ENCODE measurements around the gene ZNF846.

ZNF846 gene

GRCh38 chr19:9711815-9712214 is 56.7 kb downstream of the ZNF846 start:
- TF ChIP-seq TAF1 (IDR thresholded peaks at IDR 0.05; ENCODE audit: borderline replicate concordance, insufficient read depth, low read length), result no peak
- no peak for TF ChIP-seq FOXP2 (optimal IDR thresholded peaks at IDR 0.05; ENCODE audit: borderline replicate concordance, extremely low read depth, extremely low read length, insufficient read depth)
- no peak for TF ChIP-seq REST (IDR thresholded peaks at IDR 0.05; ENCODE audit: insufficient read depth in 1 of 2, low read depth in 2 of 2, low read length in 2 of 2)
- TF ChIP-seq POLR2AphosphoS5 (IDR thresholded peaks at IDR 0.05; ENCODE audit: low read depth, low read length), result no peak
- TF ChIP-seq SIN3A (IDR thresholded peaks at IDR 0.05; ENCODE audit: borderline replicate concordance, insufficient read depth, low read length), result no peak

DNA sequence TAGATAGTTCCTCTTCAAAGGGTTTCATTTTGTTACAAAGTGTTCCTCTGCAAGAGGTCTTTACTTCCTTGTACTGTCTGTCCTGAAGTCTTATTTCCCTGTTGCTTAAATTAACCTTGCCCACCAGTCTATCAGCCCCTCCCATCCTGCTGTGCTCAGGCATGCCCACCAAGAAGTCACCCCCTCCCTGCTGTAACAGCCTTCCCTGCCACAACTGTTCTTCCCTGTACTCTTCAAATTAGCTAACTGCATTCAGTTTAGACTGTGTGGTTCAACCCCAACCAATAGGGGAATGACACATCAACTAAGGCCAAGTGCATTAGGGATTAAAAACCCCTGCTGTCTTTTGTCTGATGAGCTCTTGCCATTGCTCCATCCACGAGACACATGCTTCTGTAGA is 59.2 kb downstream of the ZNF846 start:
- TF ChIP-seq FOXP2 (optimal IDR thresholded peaks at IDR 0.05; ENCODE audit: borderline replicate concordance, extremely low read depth, extremely low read length, insufficient read depth) (no peak), POLR2AphosphoS5 (IDR thresholded peaks at IDR 0.05; ENCODE audit: low read depth, low read length) (no peak), SIN3A (IDR thresholded peaks at IDR 0.05; ENCODE audit: borderline replicate concordance, insufficient read depth, low read length) (no peak), REST (IDR thresholded peaks at IDR 0.05; ENCODE audit: insufficient read depth in 1 of 2, low read depth in 2 of 2, low read length in 2 of 2) (no peak), TAF1 (IDR thresholded peaks at IDR 0.05; ENCODE audit: borderline replicate concordance, insufficient read depth, low read length) (no peak)

DNA sequence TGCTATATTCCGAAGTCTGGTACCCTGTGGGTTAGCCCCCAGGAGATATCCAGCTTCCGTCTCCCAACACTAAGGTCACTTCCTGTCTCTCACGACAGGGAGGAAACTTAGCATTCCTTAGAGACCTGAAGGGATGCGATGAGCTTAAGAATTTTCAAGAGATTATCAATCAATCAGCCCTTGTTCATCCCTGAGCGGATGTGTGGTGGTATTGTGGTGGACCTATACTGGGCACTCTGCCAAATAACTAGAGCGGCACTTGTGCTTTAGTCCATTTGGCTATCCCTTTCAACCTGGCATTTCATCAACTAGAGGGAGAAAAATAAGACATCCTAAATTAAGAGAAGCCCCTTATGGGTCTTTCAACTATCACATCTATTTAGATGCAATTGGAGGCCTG is 62.7 kb downstream of the ZNF846 start:
- no peak for TF ChIP-seq SIN3A (IDR thresholded peaks at IDR 0.05; ENCODE audit: borderline replicate concordance, insufficient read depth, low read length)
- TF ChIP-seq TAF1 (IDR thresholded peaks at IDR 0.05; ENCODE audit: borderline replicate concordance, insufficient read depth, low read length), result no peak
- no peak for TF ChIP-seq POLR2AphosphoS5 (IDR thresholded peaks at IDR 0.05; ENCODE audit: low read depth, low read length)
- TF ChIP-seq REST (IDR thresholded peaks at IDR 0.05; ENCODE audit: insufficient read depth in 1 of 2, low read depth in 2 of 2, low read length in 2 of 2), result no peak
- TF ChIP-seq FOXP2 (optimal IDR thresholded peaks at IDR 0.05; ENCODE audit: borderline replicate concordance, extremely low read depth, extremely low read length, insufficient read depth), result no peak

DNA sequence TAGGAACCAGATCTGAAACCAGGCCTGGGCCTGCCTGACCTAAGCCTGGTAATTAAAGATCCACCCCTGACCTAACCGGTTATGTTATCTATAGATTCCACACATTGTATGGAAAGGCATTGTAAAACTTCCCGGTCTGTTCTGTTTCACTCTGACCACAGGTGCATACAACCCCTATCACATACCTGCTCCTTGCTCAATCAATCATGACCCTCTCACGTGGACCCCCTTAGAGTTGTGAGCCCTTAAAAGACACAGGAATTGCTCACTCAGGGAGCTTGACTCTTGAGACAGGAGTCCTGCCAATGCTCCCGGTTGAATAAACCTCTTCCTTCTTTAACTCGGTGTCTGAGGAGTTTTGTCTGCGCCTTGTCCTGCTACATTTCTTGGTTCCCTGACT is 66.4 kb downstream of the ZNF846 start:
- TF ChIP-seq REST (IDR thresholded peaks at IDR 0.05; ENCODE audit: insufficient read depth in 1 of 2, low read depth in 2 of 2, low read length in 2 of 2) (no peak), SIN3A (IDR thresholded peaks at IDR 0.05; ENCODE audit: borderline replicate concordance, insufficient read depth, low read length) (no peak), POLR2AphosphoS5 (IDR thresholded peaks at IDR 0.05; ENCODE audit: low read depth, low read length) (no peak), FOXP2 (optimal IDR thresholded peaks at IDR 0.05; ENCODE audit: borderline replicate concordance, extremely low read depth, extremely low read length, insufficient read depth) (no peak)

Data from PFSK-1 (cell line).